HUES64 (cell line): ENCODE results near the gene SLX4.
A peak's percentile ranks its signal among the peaks of the same experiment; 100 is the strongest.

ENCODE experiments used
- H3K27ac ChIP-seq: 2 replicates; pipeline ENCODE4 v1.7.0; 2013; ENCODE audit warnings: low read depth, low read length, inconsistent platforms
- H3K27me3 ChIP-seq: 2 replicates; pipeline ENCODE4 v1.6.1; 2013; ENCODE audit warnings: mild to moderate bottlenecking, low read length; ENCODE audit not compliant: insufficient read depth
- H3K36me3 ChIP-seq: 2 replicates; pipeline ENCODE4 v1.6.1; 2013; ENCODE audit warnings: mild to moderate bottlenecking, low read length; ENCODE audit not compliant: insufficient read depth
- H3K4me1 ChIP-seq: 2 replicates; pipeline ENCODE4 v1.6.1; 2013; ENCODE audit warnings: mild to moderate bottlenecking, low read length, moderate library complexity; ENCODE audit not compliant: insufficient read depth
- H3K4me3 ChIP-seq: 2 replicates; pipeline ENCODE4 v1.5.1; 2013; ENCODE audit warnings: mild to moderate bottlenecking, low read length, moderate library complexity
- H3K9ac ChIP-seq: 2 replicates; pipeline ENCODE4 v1.6.1; 2013; ENCODE audit warnings: mild to moderate bottlenecking, low read depth, low read length
- H3K9me3 ChIP-seq: 2 replicates; pipeline ENCODE4 v1.6.1; 2013; ENCODE audit warnings: low read depth, low read length; ENCODE audit not compliant: insufficient read depth
- WGBS: fragments of 150-250, 120-280 bp; methylation state at CpG from one replicate; pipeline ENCODE4 v1.1.7; 2013; ENCODE audit warnings: missing lambda C conversion rate; 5-methylcytosine and 5-hydroxymethylcytosine counted together

Gene SLX4

DNA sequence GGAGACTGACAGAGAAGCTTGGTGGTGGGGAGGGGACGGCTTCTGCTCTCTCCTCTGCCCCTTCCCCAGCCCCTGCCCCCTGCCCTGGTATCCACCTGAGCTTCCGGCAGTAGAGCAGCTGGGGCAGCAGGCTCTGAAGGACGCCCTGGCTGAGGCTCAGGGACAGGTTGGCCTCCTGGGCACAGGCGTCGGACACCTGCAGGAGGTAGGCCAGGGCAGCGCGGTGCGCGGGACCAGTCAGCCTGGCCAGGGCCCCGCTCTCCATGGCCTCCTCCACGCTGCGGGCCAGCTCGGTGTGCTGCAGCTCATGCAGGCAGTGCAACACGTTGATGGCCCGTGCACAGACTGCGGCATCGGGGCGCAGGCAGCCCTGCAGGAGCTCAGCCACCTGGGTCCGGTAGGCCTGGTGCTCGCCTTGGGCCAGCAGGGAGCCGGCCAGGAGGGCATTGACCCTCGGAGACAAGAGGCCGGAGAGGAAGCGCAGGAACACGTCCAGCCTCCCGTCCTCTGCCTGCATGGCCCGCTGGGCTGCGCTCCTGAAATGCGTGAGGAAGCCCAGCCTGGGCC lies 48.4 kb downstream of the SLX4 start:
- Histone ChIP-seq H3K4me1 (no peaks in the 10 kb centered on the region), H3K9ac (no peak overlapping the region), H3K36me3 (no peaks in the 10 kb centered on the region), H3K4me3 (no peak overlapping the region), H3K27ac (no peak overlapping the region), H3K27me3 (no peaks in the 10 kb centered on the region), H3K9me3 (no peaks in the 10 kb centered on the region)
- WGBS, result 95% methylated on average over 29 of the region's 29 CpGs

DNA sequence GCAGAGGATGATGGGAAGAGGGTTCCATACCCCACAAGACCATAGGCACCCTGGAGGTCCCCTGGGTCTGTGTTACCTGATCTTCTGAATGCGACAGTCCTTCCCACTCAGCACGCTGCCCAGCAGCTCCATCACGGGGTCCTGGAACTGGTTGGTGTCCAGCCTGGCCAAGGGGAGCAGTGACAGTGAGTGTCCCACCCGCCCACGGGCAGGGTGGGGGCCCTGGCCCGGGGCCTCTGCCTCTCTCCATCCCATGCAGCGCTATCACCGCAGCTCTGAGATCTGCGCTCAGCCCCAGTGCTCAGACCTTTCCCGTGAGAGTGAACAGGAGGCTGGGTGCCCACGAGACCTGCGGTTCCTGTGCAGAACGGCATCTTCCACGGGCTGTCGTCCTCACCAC lies 49.8 kb downstream of the SLX4 start:
- no peak overlapping the region for H3K4me3 ChIP-seq
- H3K36me3 ChIP-seq, result no peaks in the 10 kb centered on the region
- no peak overlapping the region for H3K9ac ChIP-seq
- no peaks in the 10 kb centered on the region for H3K27me3 ChIP-seq
- no peaks in the 10 kb centered on the region for H3K9me3 ChIP-seq
- no peaks in the 10 kb centered on the region for H3K4me1 ChIP-seq
- H3K27ac ChIP-seq, result no peak overlapping the region
- WGBS, result 94% methylated on average over 15 of the region's 15 CpGs

DNA sequence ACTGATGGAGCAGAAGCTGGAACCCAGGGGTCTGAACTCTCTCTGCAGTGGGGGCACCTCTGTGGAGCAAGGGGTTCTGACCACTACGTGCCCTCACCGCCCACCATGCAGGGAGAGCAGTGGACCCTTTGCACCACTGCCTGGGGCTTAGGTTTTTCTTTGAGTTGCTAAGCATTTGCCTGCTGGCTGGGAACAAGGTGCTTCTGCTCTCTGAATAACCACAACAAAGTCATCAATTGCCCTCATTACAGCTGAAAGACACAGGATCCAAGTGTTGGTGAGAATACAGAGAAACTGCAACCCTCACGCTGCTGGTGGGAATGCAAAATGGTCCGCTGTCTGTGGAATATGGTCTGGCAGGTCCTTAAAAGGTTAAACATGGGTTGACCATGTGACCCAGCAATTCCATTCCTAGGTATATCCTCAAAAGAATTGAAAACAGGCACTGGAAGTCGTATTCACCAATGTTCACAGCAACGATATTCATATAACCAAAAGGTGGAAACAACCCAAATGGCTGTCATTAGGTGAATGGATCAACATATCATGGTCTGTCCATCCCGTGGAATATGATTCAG lies 57.0 kb downstream of the SLX4 start:
- Histone ChIP-seq H3K36me3 (no peaks in the 10 kb centered on the region), H3K27me3 (peaks cover 28% of the 10 kb centered on the region; the same call in 1 of the 2 replicates), H3K4me1 (peaks cover 28% of the 10 kb centered on the region), H3K4me3 (0 out of 2 replicates have a peak overlapping the region, but pooled peaks have one; percentile 17), H3K27ac (peak overlapping the region; percentile 74; the same call in 1 of the 2 replicates), H3K9me3 (no peaks in the 10 kb centered on the region), H3K9ac (no peak overlapping the region)
- 34% methylated on average over 7 of the region's 7 CpGs for WGBS

DNA sequence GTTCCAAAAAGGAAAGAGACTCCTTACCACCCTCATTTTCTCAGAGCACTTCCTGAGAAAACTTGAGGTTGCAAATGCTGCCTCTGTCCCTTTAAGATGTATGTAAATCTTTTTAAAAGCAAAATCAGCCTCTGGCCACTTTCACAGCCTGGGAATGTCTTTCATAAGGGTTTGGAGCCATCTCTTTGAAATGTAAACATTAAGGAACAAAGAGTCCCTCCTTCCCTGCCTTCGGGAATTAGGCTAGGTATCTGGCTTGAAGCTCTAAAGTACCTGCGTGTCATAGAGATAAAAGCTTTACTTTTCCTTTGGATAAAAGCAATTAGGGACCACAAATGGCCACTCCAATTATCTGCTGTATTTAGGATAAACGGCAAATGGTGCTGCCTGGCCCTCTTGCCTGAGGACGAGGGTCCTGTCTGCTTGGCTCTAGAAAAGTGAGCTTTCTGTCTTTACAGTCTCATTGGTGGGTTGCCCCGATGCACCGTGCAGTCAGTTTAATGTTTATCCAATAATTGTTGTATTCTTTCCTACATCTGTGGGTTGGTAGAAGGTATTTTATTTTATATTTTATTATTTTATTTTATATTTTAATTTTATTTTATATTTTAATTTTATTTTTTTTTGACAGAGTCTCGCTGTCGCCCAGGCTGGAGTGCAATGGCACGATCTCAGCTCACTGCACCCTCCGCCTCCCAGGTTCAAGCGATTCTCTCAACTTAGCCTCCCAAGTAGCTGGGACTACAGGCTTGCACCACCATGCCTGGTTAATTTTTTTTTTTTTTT lies 58.1 kb downstream of the SLX4 start:
- Histone ChIP-seq H3K9me3 (no peaks in the 10 kb centered on the region), H3K4me1 (peaks cover 28% of the 10 kb centered on the region), H3K27ac (peak overlapping the region; percentile 85; the same call in 1 of the 2 replicates), H3K9ac (no peak overlapping the region), H3K4me3 (peak overlapping the region; percentile 35), H3K27me3 (peaks cover 28% of the 10 kb centered on the region; the same call in 1 of the 2 replicates), H3K36me3 (no peaks in the 10 kb centered on the region)
- WGBS, result 23% methylated on average over 11 of the region's 11 CpGs

DNA sequence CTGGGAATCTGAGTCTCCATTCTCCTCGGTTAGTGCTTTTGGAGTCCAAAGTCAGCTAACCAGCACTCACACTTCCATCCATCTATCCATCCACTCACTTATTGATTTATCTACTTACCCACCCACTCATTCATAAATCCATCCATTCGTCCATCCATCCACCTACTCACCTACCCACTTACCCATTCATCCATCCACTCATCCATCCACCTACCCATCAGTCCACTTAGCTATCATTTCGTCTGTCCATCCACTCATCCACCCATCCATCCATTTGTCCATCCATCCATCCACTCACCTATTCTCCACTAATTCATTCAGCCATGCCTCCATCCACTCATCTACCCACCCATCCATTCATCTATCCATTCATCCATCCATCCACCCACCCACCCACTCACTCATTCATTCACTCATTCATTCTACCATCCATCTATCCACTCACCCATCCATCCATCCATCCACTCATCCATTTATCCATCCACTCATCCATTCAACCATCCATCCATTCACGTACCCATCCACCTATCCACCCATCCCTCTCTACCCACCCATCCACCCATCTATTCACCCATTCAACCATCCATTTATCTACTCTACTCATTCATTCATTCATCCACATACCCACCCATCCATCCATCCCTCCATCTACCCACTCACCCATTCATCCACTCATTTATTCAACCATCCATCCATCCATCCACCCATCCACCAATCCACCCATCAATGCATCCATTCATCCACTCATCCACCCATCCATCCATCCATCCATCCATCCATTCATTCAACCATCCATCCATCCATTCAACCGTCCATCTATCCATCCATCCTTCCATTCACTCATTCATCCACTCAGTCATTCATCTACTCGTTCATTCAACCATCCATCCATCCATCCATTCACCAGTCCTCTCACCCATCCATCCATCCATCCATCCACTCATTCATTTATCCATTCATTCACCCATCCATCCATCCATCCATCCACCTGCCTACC lies 60.3 kb downstream of the SLX4 start:
- Histone ChIP-seq H3K9me3 (no peaks in the 10 kb centered on the region), H3K4me1 (peaks cover 28% of the 10 kb centered on the region), H3K27me3 (peaks cover 28% of the 10 kb centered on the region; the same call in 1 of the 2 replicates), H3K4me3 (no peak overlapping the region), H3K9ac (no peak overlapping the region), H3K36me3 (no peaks in the 10 kb centered on the region), H3K27ac (no peak overlapping the region)
- WGBS, result 92% methylated on average over 6 of the region's 6 CpGs

DNA sequence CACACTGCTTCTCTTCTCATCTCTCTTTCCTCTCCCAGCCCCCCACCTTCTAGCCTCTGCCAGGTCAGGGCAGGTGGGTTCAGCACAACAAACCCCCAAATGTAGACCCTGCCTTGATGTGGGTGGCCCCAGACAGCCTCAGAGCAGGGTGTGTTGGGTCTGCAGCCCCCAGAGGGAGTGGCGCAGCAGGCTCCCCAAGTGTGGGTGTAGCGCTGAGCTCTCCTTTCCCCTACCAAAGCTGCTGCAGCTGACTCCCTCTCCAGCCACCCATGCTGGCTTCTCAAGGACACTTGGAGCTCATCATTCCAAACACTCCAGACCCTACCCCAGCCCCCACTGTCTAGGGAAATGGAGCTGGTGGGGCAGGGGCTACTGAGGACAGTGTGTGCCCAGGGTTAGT lies 61.5 kb downstream of the SLX4 start:
- H3K4me3 ChIP-seq, result no peak overlapping the region
- H3K9ac ChIP-seq, result no peak overlapping the region
- H3K27ac ChIP-seq, result no peak overlapping the region
- WGBS, result 98% methylated on average over 2 of the region's 2 CpGs
- no peaks in the 10 kb centered on the region for H3K36me3 ChIP-seq
- peaks cover 28% of the 10 kb centered on the region; the same call in 1 of the 2 replicates for H3K27me3 ChIP-seq
- H3K9me3 ChIP-seq, result no peaks in the 10 kb centered on the region
- peaks cover 25% of the 10 kb centered on the region for H3K4me1 ChIP-seq

DNA sequence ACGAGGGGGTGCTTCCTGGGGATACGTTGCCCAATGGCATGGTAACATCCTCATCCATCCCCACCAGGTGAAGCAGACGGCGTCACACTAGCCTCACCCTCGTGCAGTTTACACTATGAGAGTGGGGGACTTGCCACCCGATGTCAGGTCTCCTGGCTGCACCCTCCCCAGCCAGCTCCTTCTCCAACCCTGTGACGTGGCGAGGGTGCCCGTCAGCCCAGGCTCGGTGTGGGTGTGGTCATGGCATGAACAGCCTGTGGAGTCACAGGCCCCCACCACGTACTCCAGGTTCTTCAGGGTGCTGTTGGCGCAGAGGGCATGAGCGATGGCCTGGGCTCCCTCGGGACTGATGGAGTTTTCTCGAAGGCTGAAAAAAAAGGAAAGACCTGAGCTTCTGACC lies 62.5 kb downstream of the SLX4 start:
- WGBS, result 94% methylated on average over 15 of the region's 15 CpGs
- peaks cover 28% of the 10 kb centered on the region; the same call in 1 of the 2 replicates for H3K27me3 ChIP-seq
- H3K36me3 ChIP-seq, result no peaks in the 10 kb centered on the region
- H3K27ac ChIP-seq, result no peak overlapping the region
- peaks cover 16% of the 10 kb centered on the region for H3K4me1 ChIP-seq
- no peak overlapping the region for H3K4me3 ChIP-seq
- H3K9ac ChIP-seq, result no peak overlapping the region
- H3K9me3 ChIP-seq, result no peaks in the 10 kb centered on the region

DNA sequence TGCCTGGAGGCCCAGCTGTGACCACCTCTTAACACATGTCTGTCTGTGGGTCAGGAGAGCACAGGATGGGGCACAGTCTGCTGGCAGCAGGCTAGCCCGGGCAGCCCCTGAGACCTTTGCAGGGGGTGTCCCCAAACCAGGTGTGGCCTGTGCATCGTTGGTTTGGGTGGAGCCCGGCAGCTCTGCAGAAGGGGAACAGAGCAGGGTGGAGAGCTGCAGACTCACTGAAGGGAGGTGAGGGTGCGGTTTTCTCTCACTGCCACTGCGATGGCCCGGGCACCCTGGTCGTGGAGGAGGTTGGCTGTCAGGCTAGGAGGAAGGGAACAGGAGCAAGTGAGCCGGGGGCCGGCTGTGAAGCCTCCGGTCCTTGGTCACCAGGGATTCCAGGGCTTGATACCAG lies 63.0 kb downstream of the SLX4 start:
- H3K27ac ChIP-seq, result no peak overlapping the region
- H3K4me3 ChIP-seq, result no peak overlapping the region
- H3K9me3 ChIP-seq, result no peaks in the 10 kb centered on the region
- H3K36me3 ChIP-seq, result no peaks in the 10 kb centered on the region
- H3K27me3 ChIP-seq, result peaks cover 28% of the 10 kb centered on the region; the same call in 1 of the 2 replicates
- peaks cover 13% of the 10 kb centered on the region for H3K4me1 ChIP-seq
- WGBS, result 93% methylated on average over 10 of the region's 10 CpGs
- no peak overlapping the region for H3K9ac ChIP-seq

DNA sequence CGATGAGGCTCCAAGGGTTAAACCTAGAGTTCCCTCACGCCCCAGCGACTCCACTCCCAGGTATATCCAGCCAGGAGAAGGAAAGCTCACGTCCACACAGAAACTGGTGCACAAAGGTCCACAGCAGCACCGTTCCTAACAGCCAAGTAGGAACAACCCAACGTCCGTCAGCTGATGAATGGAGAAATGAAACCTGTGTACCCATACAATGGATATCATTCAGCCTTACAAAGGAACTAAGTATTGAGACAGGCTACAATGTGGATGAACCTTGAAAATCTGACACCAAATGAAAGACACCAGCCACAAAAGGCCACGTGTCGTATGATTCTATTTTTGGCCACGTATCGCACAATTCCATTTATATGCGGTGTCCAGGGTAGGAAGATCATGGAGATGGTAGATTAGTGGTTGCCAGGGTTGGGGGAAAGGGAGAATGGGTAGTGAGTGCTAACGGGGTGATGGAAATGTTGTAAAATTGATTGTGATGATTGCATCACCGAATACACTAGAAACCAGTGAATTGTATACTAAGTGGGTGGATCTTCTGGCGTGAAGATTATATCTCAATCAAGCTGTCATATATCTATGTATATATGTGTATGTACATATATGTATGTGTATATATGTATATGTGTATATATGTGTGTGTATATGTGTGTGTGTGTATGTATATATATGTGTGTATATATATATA lies 64.3 kb downstream of the SLX4 start:
- Histone ChIP-seq H3K4me1 (peaks cover 2% of the 10 kb centered on the region; the same call in 1 of the 2 replicates), H3K9me3 (no peaks in the 10 kb centered on the region), H3K36me3 (no peaks in the 10 kb centered on the region), H3K27ac (no peak overlapping the region), H3K4me3 (no peak overlapping the region), H3K9ac (no peak overlapping the region), H3K27me3 (peaks cover 26% of the 10 kb centered on the region; the same call in 1 of the 2 replicates)
- 90% methylated on average over 15 of the region's 15 CpGs for WGBS
